ENCODE results near the gene CALML6. TPM values are rescaled to one million over a fixed set of nuclear protein-coding genes. Genes with fewer than 3 reads are reported as not detected.

The CALML6 gene
- total RNA-seq, 1 donor from 2014 or later = 2.3 TPM

DNA sequence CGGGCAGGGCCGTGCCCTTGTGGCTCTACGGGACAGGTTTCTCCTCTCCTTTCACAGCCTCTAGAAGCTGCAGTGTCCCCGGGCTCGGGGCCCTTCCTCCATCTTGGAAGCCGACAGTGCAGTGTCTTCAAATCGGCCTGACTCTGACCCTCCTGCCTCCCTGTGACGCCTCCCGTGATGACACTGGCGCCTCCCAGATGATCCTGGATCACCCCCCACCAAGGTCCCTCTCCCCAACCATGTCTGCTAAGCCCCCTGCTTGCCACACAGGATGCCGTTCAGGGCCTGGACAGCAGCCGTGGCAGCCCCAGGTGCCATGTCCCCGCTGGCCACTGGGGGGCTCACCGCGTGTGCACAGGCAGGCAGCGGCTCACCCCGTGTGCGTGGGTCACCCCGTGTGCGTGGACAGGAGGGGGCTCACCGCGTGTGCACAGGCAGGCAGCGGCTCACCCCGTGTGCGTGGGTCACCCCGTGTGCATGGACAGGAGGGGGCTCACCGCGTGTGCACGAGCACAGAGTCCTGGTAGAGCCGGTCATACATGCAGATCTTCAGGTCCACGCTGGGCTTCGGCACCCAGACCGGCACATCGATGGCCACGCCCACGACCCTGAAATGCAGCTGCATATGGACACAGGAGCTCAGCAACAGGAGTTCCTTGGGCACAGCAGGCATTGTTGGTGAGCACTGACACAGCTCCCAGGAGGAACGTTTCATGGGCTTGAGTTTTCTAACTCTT, 28.9 kb downstream of the CALML6 start:
- DNase-seq (ENCODE audit: low spot score) = peak; percentile 81
- peak overlapping the region; percentile 33 for H3K4me3 Mint-ChIP-seq (ENCODE audit: unreplicated experiment)
- H3K27me3 Mint-ChIP-seq (ENCODE audit: low read depth) = peaks cover 11% of the 10 kb centered on the region
- no peak overlapping the region for H3K27ac Mint-ChIP-seq (ENCODE audit: unreplicated experiment)
- H3K9me3 Mint-ChIP-seq (ENCODE audit: low read depth) = no peaks in the 10 kb centered on the region
- TF ChIP-seq, protein P1, sequence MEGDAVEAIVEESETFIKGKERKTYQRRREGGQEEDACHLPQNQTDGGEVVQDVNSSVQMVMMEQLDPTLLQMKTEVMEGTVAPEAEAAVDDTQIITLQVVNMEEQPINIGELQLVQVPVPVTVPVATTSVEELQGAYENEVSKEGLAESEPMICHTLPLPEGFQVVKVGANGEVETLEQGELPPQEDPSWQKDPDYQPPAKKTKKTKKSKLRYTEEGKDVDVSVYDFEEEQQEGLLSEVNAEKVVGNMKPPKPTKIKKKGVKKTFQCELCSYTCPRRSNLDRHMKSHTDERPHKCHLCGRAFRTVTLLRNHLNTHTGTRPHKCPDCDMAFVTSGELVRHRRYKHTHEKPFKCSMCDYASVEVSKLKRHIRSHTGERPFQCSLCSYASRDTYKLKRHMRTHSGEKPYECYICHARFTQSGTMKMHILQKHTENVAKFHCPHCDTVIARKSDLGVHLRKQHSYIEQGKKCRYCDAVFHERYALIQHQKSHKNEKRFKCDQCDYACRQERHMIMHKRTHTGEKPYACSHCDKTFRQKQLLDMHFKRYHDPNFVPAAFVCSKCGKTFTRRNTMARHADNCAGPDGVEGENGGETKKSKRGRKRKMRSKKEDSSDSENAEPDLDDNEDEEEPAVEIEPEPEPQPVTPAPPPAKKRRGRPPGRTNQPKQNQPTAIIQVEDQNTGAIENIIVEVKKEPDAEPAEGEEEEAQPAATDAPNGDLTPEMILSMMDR (IDR thresholded peaks at IDR 0.05) = peak; percentile 95
- no peaks in the 10 kb centered on the region for H3K36me3 Mint-ChIP-seq (ENCODE audit: low read depth)
- peaks cover 5% of the 10 kb centered on the region for H3K4me1 Mint-ChIP-seq (ENCODE audit: low read depth)

DNA sequence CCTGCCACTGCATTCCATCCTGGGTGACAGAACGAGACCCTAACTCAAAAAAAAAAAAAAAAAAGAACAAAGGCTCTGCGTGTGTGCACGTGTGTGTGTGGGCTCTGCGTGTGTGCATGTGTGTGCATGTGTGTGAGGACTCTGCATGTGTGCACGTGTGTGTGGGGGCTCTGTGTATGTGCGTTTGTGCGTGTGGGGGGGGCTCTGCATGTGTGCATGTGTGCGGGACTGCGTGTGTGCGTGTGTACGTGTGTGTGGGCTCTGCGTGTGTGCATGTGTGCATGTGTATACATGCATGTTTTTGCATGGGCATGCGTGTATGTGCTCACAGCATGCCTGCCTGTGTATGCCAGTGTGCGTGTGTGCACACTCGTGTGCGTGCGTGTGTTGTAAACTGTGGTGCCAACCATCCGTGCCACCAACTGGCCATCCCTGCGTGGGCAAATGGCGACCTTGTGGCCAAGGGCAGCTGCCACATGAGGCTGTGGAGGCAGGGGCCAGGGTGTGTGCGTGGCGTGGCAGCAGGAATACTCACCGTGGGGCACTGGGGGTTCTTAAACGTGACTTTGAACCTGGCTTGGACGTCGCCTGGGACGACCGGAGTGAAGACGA, 30.8 kb downstream of the CALML6 start:
- Mint-ChIP-seq H3K27me3 (ENCODE audit: low read depth) (peaks cover 24% of the 10 kb centered on the region), H3K4me3 (ENCODE audit: unreplicated experiment) (no peak overlapping the region), H3K4me1 (ENCODE audit: low read depth) (peaks cover 5% of the 10 kb centered on the region), H3K9me3 (ENCODE audit: low read depth) (peaks cover 3% of the 10 kb centered on the region), H3K36me3 (ENCODE audit: low read depth) (no peaks in the 10 kb centered on the region), H3K27ac (ENCODE audit: unreplicated experiment) (no peak overlapping the region)
- TF ChIP-seq, protein P1 (IDR thresholded peaks at IDR 0.05) = no peak
- peak; percentile 80 for DNase-seq (ENCODE audit: low spot score)

DNA sequence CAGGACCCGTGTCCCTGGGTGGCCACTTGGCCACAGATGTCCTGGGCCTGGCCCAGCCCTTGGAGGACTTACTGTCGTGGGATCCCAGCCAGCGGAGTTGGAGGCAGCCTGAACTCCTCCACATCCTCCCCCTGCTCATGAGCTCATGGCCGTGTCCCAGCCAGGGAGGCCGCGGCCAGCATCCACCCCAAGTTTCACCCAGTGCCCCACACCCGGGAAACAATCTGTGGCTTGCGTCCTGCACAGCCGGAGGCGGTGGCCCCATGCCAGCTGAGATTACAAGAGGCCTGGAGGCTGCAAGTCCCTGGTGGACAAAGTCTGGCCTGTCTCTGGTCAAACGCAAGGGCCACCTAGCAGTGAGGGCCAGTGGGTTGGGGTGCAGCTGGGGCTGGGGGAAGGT, 31.5 kb downstream of the CALML6 start:
- Mint-ChIP-seq H3K9me3 (ENCODE audit: low read depth) (peaks cover 7% of the 10 kb centered on the region), H3K36me3 (ENCODE audit: low read depth) (no peaks in the 10 kb centered on the region), H3K4me1 (ENCODE audit: low read depth) (peaks cover 5% of the 10 kb centered on the region), H3K27ac (ENCODE audit: unreplicated experiment) (no peak overlapping the region), H3K27me3 (ENCODE audit: low read depth) (peaks cover 24% of the 10 kb centered on the region), H3K4me3 (ENCODE audit: unreplicated experiment) (no peak overlapping the region)
- TF ChIP-seq, protein P1 (IDR thresholded peaks at IDR 0.05) = no peak
- peak; percentile 68 for DNase-seq (ENCODE audit: low spot score)

DNA sequence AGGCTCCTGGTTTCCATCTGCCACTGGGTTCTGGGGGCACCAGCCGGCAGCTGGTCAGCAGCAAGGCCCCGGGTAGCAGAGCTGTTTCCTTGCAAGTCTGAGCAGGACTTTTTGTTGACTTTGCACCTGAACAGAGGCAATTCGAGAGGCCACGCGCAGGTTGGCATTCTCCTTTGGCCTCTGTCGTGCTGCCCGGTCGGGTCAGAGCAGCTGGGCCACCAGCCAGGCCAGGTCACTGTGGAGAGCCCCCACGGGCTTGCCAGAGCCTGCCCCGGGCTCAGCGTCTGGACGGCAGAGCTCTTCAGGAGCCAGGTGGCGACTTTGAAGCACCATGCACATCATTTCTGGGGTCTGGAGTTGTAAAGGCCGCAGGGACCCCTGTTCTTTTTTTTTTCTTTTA, 32.4 kb downstream of the CALML6 start:
- no peak overlapping the region for H3K27ac Mint-ChIP-seq (ENCODE audit: unreplicated experiment)

DNA sequence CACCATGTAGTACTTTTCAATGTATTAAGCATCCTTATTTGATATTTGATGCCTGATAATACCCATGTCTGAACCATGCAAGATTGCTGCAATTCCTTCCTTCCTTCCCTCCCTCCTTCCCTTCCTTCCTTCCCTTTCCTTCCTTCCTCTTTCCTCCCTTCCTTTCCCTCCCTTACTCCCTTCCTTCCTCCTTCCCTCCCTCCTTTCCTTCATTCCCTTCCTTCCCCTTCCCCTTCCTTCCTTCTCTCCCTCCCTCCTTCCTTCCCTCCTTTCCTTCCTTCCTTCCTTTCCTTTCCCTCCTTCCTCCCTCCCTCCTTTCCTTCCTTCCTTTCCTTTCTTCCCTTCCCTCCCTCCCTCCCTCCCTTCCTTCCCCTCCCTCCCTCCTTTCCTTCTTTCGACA, 33.7 kb downstream of the CALML6 start:
- Mint-ChIP-seq H3K4me1 (ENCODE audit: low read depth) (peaks cover 5% of the 10 kb centered on the region), H3K36me3 (ENCODE audit: low read depth) (no peaks in the 10 kb centered on the region), H3K27ac (ENCODE audit: unreplicated experiment) (no peak overlapping the region), H3K4me3 (ENCODE audit: unreplicated experiment) (no peak overlapping the region), H3K27me3 (ENCODE audit: low read depth) (peaks cover 23% of the 10 kb centered on the region), H3K9me3 (ENCODE audit: low read depth) (peaks cover 7% of the 10 kb centered on the region)
- DNase-seq (ENCODE audit: low spot score) = no peak
- TF ChIP-seq, protein P1 (IDR thresholded peaks at IDR 0.05) = no peak

More for the DNA sequence above, 32.4 kb downstream of the CALML6 start:
- peaks cover 23% of the 10 kb centered on the region for H3K27me3 Mint-ChIP-seq (ENCODE audit: low read depth)
- peaks cover 7% of the 10 kb centered on the region for H3K9me3 Mint-ChIP-seq (ENCODE audit: low read depth)
- H3K36me3 Mint-ChIP-seq (ENCODE audit: low read depth) = no peaks in the 10 kb centered on the region
- peaks cover 5% of the 10 kb centered on the region for H3K4me1 Mint-ChIP-seq (ENCODE audit: low read depth)
- no peak overlapping the region for H3K4me3 Mint-ChIP-seq (ENCODE audit: unreplicated experiment)
- DNase-seq (ENCODE audit: low spot score) = no peak
- TF ChIP-seq, protein P1 (IDR thresholded peaks at IDR 0.05) = no peak

All from chondrocyte (in vitro differentiated cells).